Testis (tissue), 3 donors: ENCODE measurements around the gene AADAT. TPM values are rescaled to one million over a fixed set of nuclear protein-coding genes. Genes with fewer than 3 reads are reported as not detected.
A peak's percentile ranks its signal among the peaks of the same experiment; 100 is the strongest.

Source experiments
- DNase-seq: peaks from one replicate; pipeline ENCODE4 v3.0.0-alpha.2; 2019
- H3K27ac ChIP-seq, 2 donors: fragments of 200-600 bp; sonication (generic); one replicate each; pipeline ENCODE4 v1.5.1; 2019
- H3K27me3 ChIP-seq: fragments of 200-600 bp; sonication (generic); one replicate; pipeline ENCODE4 v1.5.1; 2019
- H3K36me3 ChIP-seq: fragments of 200-600 bp; sonication (generic); one replicate; pipeline ENCODE4 v1.5.1; 2017; ENCODE audit warnings: low read depth; ENCODE audit errors: missing control alignments
- H3K4me1 ChIP-seq: fragments of 200-600 bp; sonication (generic); one replicate; pipeline ENCODE4 v1.5.1; 2019
- H3K4me3 ChIP-seq, 2 donors: fragments of 200-600 bp; sonication (generic); one replicate each; pipeline ENCODE4 v1.5.1; 2017 to 2019
- H3K9me3 ChIP-seq: fragments of 200-600 bp; sonication (generic); one replicate; pipeline ENCODE4 v1.5.1; 2017
- CTCF ChIP-seq, 3 experiments: fragments of 450-650 bp in 2 of 3; fragments of 200-600 bp in 1 of 3; sonication (generic) in 1 of 3; IDR thresholded peaks; one replicate each; pipeline ENCODE4 v1.5.1; 2016 to 2019; ENCODE audit warnings: antibody characterized with exemption in 3 of 3, mild to moderate bottlenecking in 2 of 3, moderate library complexity in 1 of 3
- POLR2A ChIP-seq: fragments of 450-650 bp; IDR thresholded peaks from one replicate; pipeline ENCODE4 v1.6.1; 2017; ENCODE audit warnings: antibody characterized with exemption, mild to moderate bottlenecking, moderate library complexity
- WGBS, 2 donors: methylation state at CpG; one replicate each; pipeline ENCODE4 v1.1.5; 2018; 5-methylcytosine and 5-hydroxymethylcytosine counted together
- intact Hi-C: fragments of 100-400 bp; cut with DNase I; formaldehyde crosslinking; loops from one replicate; pipeline ENCODE4 v1.15.1; 2023; ENCODE audit warnings: low total_unique reads
- polyA plus RNA-seq: library from polyadenylated mRNA; stranded (reverse); fragments of 350-450 nt; fragmentation: Illumina TruSeq; extraction: RNeasy Lipid Tissue Mini Kit (QIAGEN cat#74804); gene quantifications from one replicate; pipeline ENCODE4 v1.2.3, GENCODE V29; 2014; ENCODE audit warnings: low read depth, low replicate concordance; ENCODE audit not compliant: insufficient read depth
- total RNA-seq, 2 donors: library from RNA; depleted of rRNA; stranded (reverse); fragments of >200 nt; gene quantifications; one replicate each; pipeline ENCODE4 v1.2.3, GENCODE V29; 2016

The AADAT gene
- total and polyA plus RNA-seq, 3 donors from 2014 or later = 9.3 to 29.4 (median 10.7) TPM

- no peak for DNase-seq
- no peak overlapping the region for H3K4me3 ChIP-seq
- no peak overlapping the region for H3K27ac ChIP-seq
- H3K4me1 ChIP-seq = peaks cover 3% of the 10 kb centered on the region
- TF ChIP-seq CTCF (IDR thresholded peaks at IDR 0.05) = no peak
- no peak for TF ChIP-seq POLR2A
- intact Hi-C loops = no loop called here
- WGBS, 2 donors = 26 to 47% methylated on average over 2 of the region's 2 CpGs
- no peaks in the 10 kb centered on the region for H3K27me3 ChIP-seq
- H3K36me3 ChIP-seq = no peaks in the 10 kb centered on the region
- no peaks in the 10 kb centered on the region for H3K9me3 ChIP-seq
Measured at GRCh38 chr4:170093973-170094535, 4.3 kb upstream of the AADAT start.

- TF ChIP-seq CTCF (IDR thresholded peaks at IDR 0.05) = no peak
- no peak for TF ChIP-seq POLR2A
- 72 to 83% methylated on average over 29 to 47 of the region's 47 CpGs for WGBS, 2 donors
- Histone ChIP-seq H3K27ac (no peak overlapping the region), H3K4me3 (peak overlapping the region; percentile 66 to 73), H3K4me1 (peaks cover 3% of the 10 kb centered on the region), H3K9me3 (no peaks in the 10 kb centered on the region), H3K27me3 (no peaks in the 10 kb centered on the region), H3K36me3 (no peaks in the 10 kb centered on the region)
- intact Hi-C loops = no loop called here
- no peak for DNase-seq
Measured at GRCh38 chr4:170091069-170091696, 1.4 kb upstream of the AADAT start.

GRCh38 chr4:170090352-170091052 is 746 bp upstream of the AADAT start:
- Histone ChIP-seq H3K9me3 (no peaks in the 10 kb centered on the region), H3K36me3 (no peaks in the 10 kb centered on the region), H3K27ac (peak overlapping the region in 1 of 2 donors; percentile 44), H3K4me1 (peaks cover 3% of the 10 kb centered on the region), H3K4me3 (peak overlapping the region; percentile 66 to 73), H3K27me3 (no peaks in the 10 kb centered on the region)
- DNase-seq = no peak
- intact Hi-C loops = no loop called here
- WGBS, 2 donors = 6 to 12% methylated on average over 9 of the region's 9 CpGs
- TF ChIP-seq POLR2A = no peak
- no peak for TF ChIP-seq CTCF (IDR thresholded peaks at IDR 0.05)

- Histone ChIP-seq H3K4me1 (peaks cover 3% of the 10 kb centered on the region), H3K4me3 (peak overlapping the region; percentile 66 to 73), H3K27ac (peak overlapping the region in 1 of 2 donors; percentile 44), H3K9me3 (no peaks in the 10 kb centered on the region), H3K27me3 (no peaks in the 10 kb centered on the region), H3K36me3 (no peaks in the 10 kb centered on the region)
- intact Hi-C loops = no loop called here
- DNase-seq = peak; percentile 43
- 0 to 1% methylated on average over 4 to 18 of the region's 18 CpGs for WGBS, 2 donors
- TF ChIP-seq CTCF (IDR thresholded peaks at IDR 0.05) (no peak), POLR2A (no peak)
Measured at GRCh38 chr4:170089274-170089667, 485 bp downstream of the AADAT start.
